Measurements from ENCODE around the gene CRLF3.
"Not testable (repeated sequence)": the region's sequence is repeated elsewhere in the genome, so short reads cannot be mapped to it uniquely, and the experiment has no call there.

The CRLF3 gene

DNA sequence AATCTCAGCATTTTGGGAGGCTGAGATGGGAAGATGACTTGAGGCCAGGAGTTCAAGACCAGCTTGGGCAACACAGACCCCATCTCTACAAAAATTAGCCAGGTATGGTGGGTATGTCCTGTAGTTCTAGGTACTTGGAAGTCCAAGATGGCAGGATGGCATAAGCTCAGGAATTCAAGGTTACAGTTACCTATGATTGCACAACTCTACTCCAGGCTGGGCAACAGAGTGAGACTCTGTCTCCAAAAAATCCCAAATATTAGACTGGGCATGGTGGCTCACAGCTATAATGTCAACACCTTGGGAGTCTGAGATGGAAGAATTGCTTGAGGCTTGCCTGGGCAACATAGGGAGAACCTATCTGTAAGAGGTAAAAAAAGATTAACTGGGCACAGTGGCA lies 63.4 kb downstream of the CRLF3 start:
- no peak overlapping the region for H3K27ac ChIP-seq
- no peaks in the 10 kb centered on the region for H3K4me1 ChIP-seq (ENCODE audit: low read depth, poor library complexity, severe bottlenecking)
- no peak overlapping the region for H3K4me2 ChIP-seq
- H2AFZ ChIP-seq (ENCODE audit: low read depth), result no peak overlapping the region
- no peak overlapping the region for H3K9ac ChIP-seq
- H3K79me2 ChIP-seq (ENCODE audit: insufficient read depth, low read depth), result peaks cover 15% of the 10 kb centered on the region
- peaks cover 4% of the 10 kb centered on the region; the same call in 1 of the 2 replicates for H3K36me3 ChIP-seq (ENCODE audit: insufficient read depth)
- no peaks in the 10 kb centered on the region for H3K27me3 ChIP-seq (ENCODE audit: insufficient read depth, low read depth)
- TF ChIP-seq, protein P1, sequence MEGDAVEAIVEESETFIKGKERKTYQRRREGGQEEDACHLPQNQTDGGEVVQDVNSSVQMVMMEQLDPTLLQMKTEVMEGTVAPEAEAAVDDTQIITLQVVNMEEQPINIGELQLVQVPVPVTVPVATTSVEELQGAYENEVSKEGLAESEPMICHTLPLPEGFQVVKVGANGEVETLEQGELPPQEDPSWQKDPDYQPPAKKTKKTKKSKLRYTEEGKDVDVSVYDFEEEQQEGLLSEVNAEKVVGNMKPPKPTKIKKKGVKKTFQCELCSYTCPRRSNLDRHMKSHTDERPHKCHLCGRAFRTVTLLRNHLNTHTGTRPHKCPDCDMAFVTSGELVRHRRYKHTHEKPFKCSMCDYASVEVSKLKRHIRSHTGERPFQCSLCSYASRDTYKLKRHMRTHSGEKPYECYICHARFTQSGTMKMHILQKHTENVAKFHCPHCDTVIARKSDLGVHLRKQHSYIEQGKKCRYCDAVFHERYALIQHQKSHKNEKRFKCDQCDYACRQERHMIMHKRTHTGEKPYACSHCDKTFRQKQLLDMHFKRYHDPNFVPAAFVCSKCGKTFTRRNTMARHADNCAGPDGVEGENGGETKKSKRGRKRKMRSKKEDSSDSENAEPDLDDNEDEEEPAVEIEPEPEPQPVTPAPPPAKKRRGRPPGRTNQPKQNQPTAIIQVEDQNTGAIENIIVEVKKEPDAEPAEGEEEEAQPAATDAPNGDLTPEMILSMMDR (conservative IDR thresholded peaks at IDR 0.05; ENCODE audit: low read depth, low read length), result no peak
- H4K20me1 ChIP-seq (ENCODE audit: insufficient read depth), result peaks cover 5% of the 10 kb centered on the region; the same call in 1 of the 2 replicates
- no peak overlapping the region for H3K4me3 ChIP-seq (IDR thresholded peaks at IDR 0.05; ENCODE audit: insufficient read depth, low read depth, low read length)

DNA sequence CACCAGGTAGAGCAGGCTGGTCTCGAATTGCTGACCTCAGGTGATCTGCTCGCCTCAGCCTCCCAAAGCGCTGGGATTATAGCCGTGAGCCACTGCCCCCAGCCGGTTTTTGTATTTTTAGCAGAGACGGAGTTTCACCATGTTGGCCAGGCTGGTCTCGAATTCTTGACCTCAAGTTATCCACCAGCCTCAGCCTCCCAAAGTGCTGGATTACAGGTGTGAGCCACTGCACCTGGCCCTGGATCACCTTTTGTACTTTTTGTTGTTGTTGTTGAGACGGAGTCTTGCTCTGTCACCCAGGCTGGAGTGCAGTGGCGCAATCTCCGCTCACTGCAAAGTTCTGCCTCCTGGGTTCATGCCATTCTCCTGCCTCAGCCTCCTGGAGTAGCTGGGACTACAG lies 71.2 kb downstream of the CRLF3 start:
- not testable (repeated sequence) for H4K20me1 ChIP-seq (ENCODE audit: insufficient read depth); H3K4me2 ChIP-seq; H3K36me3 ChIP-seq (ENCODE audit: insufficient read depth); H3K27me3 ChIP-seq (ENCODE audit: insufficient read depth, low read depth); H2AFZ ChIP-seq (ENCODE audit: low read depth); H3K4me3 ChIP-seq (IDR thresholded peaks at IDR 0.05; ENCODE audit: insufficient read depth, low read depth, low read length); H3K9ac ChIP-seq; H3K27ac ChIP-seq; H3K4me1 ChIP-seq (ENCODE audit: low read depth, poor library complexity, severe bottlenecking)
- peaks cover 28% of the 10 kb centered on the region; the same call in 1 of the 2 replicates for H3K79me2 ChIP-seq (ENCODE audit: insufficient read depth, low read depth)

DNA sequence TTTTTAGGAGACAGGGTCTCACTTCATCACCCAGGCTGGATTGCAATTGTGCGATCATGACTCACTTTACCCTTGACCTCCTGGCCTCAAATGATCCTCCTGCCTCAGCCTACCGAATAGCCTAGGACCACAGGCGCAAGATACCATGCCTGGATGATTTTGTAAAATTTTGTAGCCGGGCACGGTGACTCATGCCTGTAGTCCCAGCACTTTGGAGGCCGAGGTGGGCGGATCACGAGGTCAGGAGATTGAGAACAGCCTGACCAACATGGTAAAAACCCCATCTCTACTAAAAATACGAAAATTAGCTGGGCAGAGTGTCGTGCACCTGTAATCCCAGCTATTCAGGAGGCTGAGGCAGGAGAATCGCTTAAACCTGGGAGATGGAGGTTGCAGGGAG lies 73.5 kb downstream of the CRLF3 start:
- H3K36me3 ChIP-seq (ENCODE audit: insufficient read depth); H3K9ac ChIP-seq; H3K4me2 ChIP-seq; H3K27me3 ChIP-seq (ENCODE audit: insufficient read depth, low read depth); H2AFZ ChIP-seq (ENCODE audit: low read depth); H3K4me1 ChIP-seq (ENCODE audit: low read depth, poor library complexity, severe bottlenecking); H3K4me3 ChIP-seq (IDR thresholded peaks at IDR 0.05; ENCODE audit: insufficient read depth, low read depth, low read length); H4K20me1 ChIP-seq (ENCODE audit: insufficient read depth); H3K27ac ChIP-seq: not testable (repeated sequence)
- H3K79me2 ChIP-seq (ENCODE audit: insufficient read depth, low read depth), result peaks cover 36% of the 10 kb centered on the region; the same call in 1 of the 2 replicates

DNA sequence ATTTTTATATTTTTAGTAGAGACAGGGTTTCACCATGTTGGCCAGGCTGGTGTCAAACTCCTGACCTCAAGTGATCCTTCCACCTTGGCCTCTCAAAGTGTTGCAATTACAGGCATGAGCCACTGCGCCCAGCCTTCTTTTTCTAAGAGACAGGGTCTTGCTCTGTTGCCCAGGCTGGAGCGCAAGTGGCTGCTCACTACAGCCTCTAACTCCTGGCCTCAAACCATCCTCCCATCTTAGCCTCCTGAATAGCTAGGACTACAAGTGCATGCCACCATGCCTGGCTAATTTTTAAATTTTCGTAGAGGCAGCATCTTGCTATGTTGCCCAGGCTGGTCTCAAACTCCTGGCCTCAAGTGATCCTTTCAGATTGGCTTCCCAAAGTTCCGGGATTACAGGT lies 76.9 kb downstream of the CRLF3 start:
- H3K79me2 ChIP-seq (ENCODE audit: insufficient read depth, low read depth), result peaks cover 21% of the 10 kb centered on the region; the same call in 1 of the 2 replicates
- H3K4me3 ChIP-seq (IDR thresholded peaks at IDR 0.05; ENCODE audit: insufficient read depth, low read depth, low read length); H3K9ac ChIP-seq; H3K27me3 ChIP-seq (ENCODE audit: insufficient read depth, low read depth); H3K27ac ChIP-seq; H3K36me3 ChIP-seq (ENCODE audit: insufficient read depth); H3K4me1 ChIP-seq (ENCODE audit: low read depth, poor library complexity, severe bottlenecking); H3K4me2 ChIP-seq; H4K20me1 ChIP-seq (ENCODE audit: insufficient read depth); H2AFZ ChIP-seq (ENCODE audit: low read depth): not testable (repeated sequence)

DNA sequence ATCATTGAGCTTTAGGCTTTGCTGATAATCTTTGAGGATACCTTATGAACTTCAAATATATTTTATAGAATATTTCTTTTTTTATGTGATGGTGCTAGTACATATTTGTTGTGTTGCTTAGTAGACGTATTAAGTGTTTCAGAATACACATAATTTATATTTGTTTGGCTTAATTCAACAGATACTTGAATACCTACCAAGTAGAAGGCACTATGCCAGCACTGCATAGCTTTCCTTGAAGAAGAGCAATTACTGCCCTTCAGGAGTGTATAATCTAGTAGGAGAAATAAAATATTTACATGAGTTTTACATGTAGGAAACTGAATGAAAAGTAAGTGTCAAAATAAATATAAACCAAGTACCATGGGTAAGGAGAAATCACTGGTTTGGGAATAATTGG lies 81.8 kb downstream of the CRLF3 start:
- not testable (repeated sequence) for H3K4me1 ChIP-seq (ENCODE audit: low read depth, poor library complexity, severe bottlenecking); H3K36me3 ChIP-seq (ENCODE audit: insufficient read depth); H3K27me3 ChIP-seq (ENCODE audit: insufficient read depth, low read depth); H3K4me2 ChIP-seq; H3K4me3 ChIP-seq (IDR thresholded peaks at IDR 0.05; ENCODE audit: insufficient read depth, low read depth, low read length); H3K9ac ChIP-seq; H4K20me1 ChIP-seq (ENCODE audit: insufficient read depth); H2AFZ ChIP-seq (ENCODE audit: low read depth); H3K27ac ChIP-seq
- H3K79me2 ChIP-seq (ENCODE audit: insufficient read depth, low read depth), result peaks cover 56% of the 10 kb centered on the region

DNA sequence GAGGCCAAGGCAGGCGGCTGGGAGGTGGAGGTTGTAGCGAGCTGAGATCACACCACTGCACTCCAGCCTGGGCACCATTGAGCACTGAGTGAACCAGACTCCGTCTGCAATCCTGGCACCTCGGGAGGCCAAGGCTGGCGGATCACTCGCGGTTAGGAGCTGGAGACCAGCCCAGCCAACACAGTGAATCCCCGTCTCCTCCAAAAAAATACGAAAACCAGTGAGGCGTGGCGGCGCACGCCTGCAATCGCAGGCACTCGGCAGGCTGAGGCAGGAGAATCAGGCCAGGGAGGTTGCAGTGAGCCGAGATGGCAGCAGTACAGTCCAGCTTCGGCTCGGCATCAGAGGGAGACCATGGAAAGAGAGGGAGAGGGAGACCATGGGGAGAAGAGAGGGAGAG lies 88.1 kb downstream of the CRLF3 start:
- H3K9ac ChIP-seq; H3K27ac ChIP-seq; H3K4me2 ChIP-seq; H2AFZ ChIP-seq (ENCODE audit: low read depth); H3K4me3 ChIP-seq (IDR thresholded peaks at IDR 0.05; ENCODE audit: insufficient read depth, low read depth, low read length); H3K27me3 ChIP-seq (ENCODE audit: insufficient read depth, low read depth): not testable (repeated sequence)
- peaks cover 90% of the 10 kb centered on the region for H3K79me2 ChIP-seq (ENCODE audit: insufficient read depth, low read depth)
- peaks cover 14% of the 10 kb centered on the region; the same call in 1 of the 2 replicates for H3K36me3 ChIP-seq (ENCODE audit: insufficient read depth)
- peaks cover 26% of the 10 kb centered on the region for H4K20me1 ChIP-seq (ENCODE audit: insufficient read depth)
- peaks cover 20% of the 10 kb centered on the region for H3K4me1 ChIP-seq (ENCODE audit: low read depth, poor library complexity, severe bottlenecking)

DNA sequence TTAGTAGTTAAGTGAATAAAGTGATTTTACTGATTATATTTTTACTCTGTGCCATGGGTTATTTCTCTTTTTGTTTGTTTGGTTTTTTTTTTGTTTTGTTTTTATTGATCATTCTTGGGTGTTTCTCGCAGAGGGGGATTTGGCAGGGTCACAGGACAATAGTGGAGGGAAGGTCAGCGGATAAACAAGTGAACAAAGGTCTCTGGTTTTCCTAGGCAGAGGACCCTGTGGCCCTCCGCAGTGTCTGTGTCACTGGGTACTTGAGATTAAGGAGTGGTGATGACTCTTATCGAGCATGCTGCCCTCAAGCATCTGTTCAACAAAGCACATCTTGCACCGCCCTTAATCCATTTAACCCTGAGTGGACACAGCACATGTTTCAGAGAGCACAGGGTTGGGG lies 88.8 kb downstream of the CRLF3 start:
- not testable (repeated sequence) for H3K4me3 ChIP-seq (IDR thresholded peaks at IDR 0.05; ENCODE audit: insufficient read depth, low read depth, low read length); H2AFZ ChIP-seq (ENCODE audit: low read depth); H3K4me2 ChIP-seq; H3K9ac ChIP-seq; H3K27ac ChIP-seq; H3K27me3 ChIP-seq (ENCODE audit: insufficient read depth, low read depth)
- Histone ChIP-seq H4K20me1 (ENCODE audit: insufficient read depth) (peaks cover 26% of the 10 kb centered on the region), H3K4me1 (ENCODE audit: low read depth, poor library complexity, severe bottlenecking) (peaks cover 22% of the 10 kb centered on the region), H3K79me2 (ENCODE audit: insufficient read depth, low read depth) (peaks cover 87% of the 10 kb centered on the region), H3K36me3 (ENCODE audit: insufficient read depth) (peaks cover 14% of the 10 kb centered on the region; the same call in 1 of the 2 replicates)

DNA sequence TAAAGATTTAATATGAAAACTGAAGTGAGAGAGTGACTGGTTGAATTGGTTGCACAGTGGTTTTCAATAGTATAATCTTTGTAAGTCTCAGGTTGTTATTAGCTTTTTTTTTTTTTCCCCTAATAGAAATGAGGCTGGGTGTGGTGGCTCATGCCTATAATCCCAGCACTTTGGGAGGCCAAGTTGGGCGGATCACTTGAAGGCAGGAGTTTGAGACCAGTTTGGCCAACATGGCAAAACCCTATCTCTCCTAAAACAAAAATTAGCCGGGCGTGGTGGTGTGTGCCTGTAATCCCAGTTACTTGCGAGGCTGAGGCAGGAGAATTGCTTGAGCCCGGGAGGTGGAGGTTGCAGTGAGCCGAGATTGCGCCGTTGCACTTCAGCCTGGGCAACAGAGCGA lies 89.3 kb downstream of the CRLF3 start:
- H2AFZ ChIP-seq (ENCODE audit: low read depth); H3K27ac ChIP-seq; H3K4me2 ChIP-seq; H3K27me3 ChIP-seq (ENCODE audit: insufficient read depth, low read depth); H3K9ac ChIP-seq; H3K4me3 ChIP-seq (IDR thresholded peaks at IDR 0.05; ENCODE audit: insufficient read depth, low read depth, low read length): not testable (repeated sequence)
- H4K20me1 ChIP-seq (ENCODE audit: insufficient read depth), result peaks cover 26% of the 10 kb centered on the region
- H3K36me3 ChIP-seq (ENCODE audit: insufficient read depth), result peaks cover 14% of the 10 kb centered on the region; the same call in 1 of the 2 replicates
- H3K4me1 ChIP-seq (ENCODE audit: low read depth, poor library complexity, severe bottlenecking), result peaks cover 25% of the 10 kb centered on the region
- H3K79me2 ChIP-seq (ENCODE audit: insufficient read depth, low read depth), result peaks cover 88% of the 10 kb centered on the region

DNA sequence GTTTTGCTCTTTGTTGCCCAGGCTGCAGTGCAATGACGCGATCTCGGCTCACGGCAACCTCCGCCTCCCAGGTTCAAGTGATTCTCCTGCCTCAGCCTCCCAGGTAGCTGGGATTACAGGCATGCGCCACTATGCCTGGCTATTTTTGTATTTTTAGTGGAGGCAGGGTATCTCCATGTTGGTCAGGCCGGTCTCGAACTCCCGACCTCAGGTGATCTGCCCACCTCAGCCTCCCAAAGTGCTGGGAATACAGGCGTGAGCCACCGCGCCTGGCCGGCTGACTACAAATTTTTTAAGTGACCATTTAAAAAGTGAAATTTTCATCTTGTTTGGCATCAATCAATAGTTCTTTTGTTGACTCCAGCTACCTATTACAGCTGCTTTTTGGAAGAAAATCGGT lies 90.3 kb downstream of the CRLF3 start:
- H3K4me3 ChIP-seq (IDR thresholded peaks at IDR 0.05; ENCODE audit: insufficient read depth, low read depth, low read length); H3K27me3 ChIP-seq (ENCODE audit: insufficient read depth, low read depth); H3K27ac ChIP-seq; H3K9ac ChIP-seq; H2AFZ ChIP-seq (ENCODE audit: low read depth): not testable (repeated sequence)
- H3K4me1 ChIP-seq (ENCODE audit: low read depth, poor library complexity, severe bottlenecking), result peaks cover 25% of the 10 kb centered on the region
- peak overlapping the region; percentile 34; the same call in 1 of the 2 replicates for H3K4me2 ChIP-seq
- peaks cover 14% of the 10 kb centered on the region; the same call in 1 of the 2 replicates for H3K36me3 ChIP-seq (ENCODE audit: insufficient read depth)
- H3K79me2 ChIP-seq (ENCODE audit: insufficient read depth, low read depth), result peaks cover 85% of the 10 kb centered on the region
- H4K20me1 ChIP-seq (ENCODE audit: insufficient read depth), result peaks cover 26% of the 10 kb centered on the region
